Heart left ventricle (tissue), 13 donors: ENCODE results near the gene C4BPB.

Source experiments
- CTCF ChIP-seq, 12 donors: fragments of 200-600 bp; sonication (generic) in 4 of 12; IDR thresholded peaks; one replicate each; pipeline versions ENCODE4 v1.5.0 to v1.8.0; 2018 to 2022; ENCODE audit warnings: antibody characterized with exemption in 12 of 12, mild to moderate bottlenecking in 5 of 12
- POLR2A ChIP-seq, 2 donors: fragments of 450-650 bp; IDR thresholded peaks; one replicate each; pipeline ENCODE4 v1.6.1; 2017; ENCODE audit warnings: antibody characterized with exemption in 2 of 2, mild to moderate bottlenecking in 2 of 2, moderate library complexity in 2 of 2
- donor health status: ischemic (EF 13 %, LVEDD 7.1; RV severe dilation, severe dysfunction).
- donor health status: DM: no; HTN: yes; CAD: no.
- donor health status: DM: no; HTN: no; CAD: no.
- donor health status: ischemic (EF 25% LVEDD 6.9; RV normal size, moderate dysfunction).
- donor health status: ischemic (EF 25% LVEDD 5.7; RV mildly dilated, moderate dysfunction).
- donor health status: ischemic (EF 35%, LVEDD 5.7; RV mildly dilated, moderate dysfunction).
- donor health status: nonischemic (EF 11% LVEDD 7.7; RV severe dilation, severe dysfunction).
- donor health status: DM: yes; HTN: yes; CAD: no.
- donor health status: PGD.
- donor health status: ischemic (EF 29% LVEDD 5.4; RV normal size, mild dysfunction).
- donor health status: nonischemic (EF 23%, LVEDD 6.1; RV moderate dilation, normal function).

GRCh38 chr1:207055386-207056001, 33.2 kb upstream of the C4BPB start:
- TF ChIP-seq CTCF (IDR thresholded peaks at IDR 0.05) (no peak), POLR2A (IDR thresholded peaks at IDR 0.05) (no peak)
